HG02571 (cell line): Measurements from ENCODE around the gene CELSR3.
A peak's percentile ranks its signal among the peaks of the same experiment; 100 is the strongest.

Source experiments
- ATAC-seq: cut with Tn5 transposase; IDR thresholded peaks from one replicate; pipeline ENCODE4 v1.9.1; 2021; ENCODE audit warnings: mild to moderate bottlenecking, moderate library complexity; ENCODE audit not compliant: unreplicated experiment

CELSR3 gene

GRCh38 chr3:48609088-48610005, 53.3 kb downstream of the CELSR3 start, which contains the start of gene UQCRC1:
UQCRC1 (minus strand) TSS chr3:48609646; CDS start chr3:48609620, 26 bp downstream.
- peak; percentile 95 for ATAC-seq

GRCh38 chr3:48607519-48607918, 55.2 kb downstream of the CELSR3 start:
- ATAC-seq, result no peak

- no peak for ATAC-seq
Observed at GRCh38 chr3:48601622-48601994, 61.1 kb downstream of the CELSR3 start.

GRCh38 chr3:48600711-48601621, 61.7 kb downstream of the CELSR3 start:
- no peak for ATAC-seq

- ATAC-seq, result no peak
Observed at GRCh38 chr3:48599509-48600285, 63.0 kb downstream of the CELSR3 start.

GRCh38 chr3:48599077-48599501, 63.6 kb downstream of the CELSR3 start:
- ATAC-seq, result no peak

GRCh38 chr3:48598323-48599076, 64.2 kb downstream of the CELSR3 start:
- ATAC-seq, result no peak

GRCh38 chr3:48597408-48597800, 65.3 kb downstream of the CELSR3 start:
- ATAC-seq, result no peak

- no peak for ATAC-seq
Observed at GRCh38 chr3:48596676-48597407, 65.8 kb downstream of the CELSR3 start.

GRCh38 chr3:48596157-48596556, 66.5 kb downstream of the CELSR3 start:
- ATAC-seq, result no peak

- ATAC-seq, result no peak
Observed at GRCh38 chr3:48595526-48596121, 67.1 kb downstream of the CELSR3 start.

- no peak for ATAC-seq
Observed at GRCh38 chr3:48595075-48595525, 67.6 kb downstream of the CELSR3 start, which contains the start of gene COL7A1. COL7A1 (minus strand) TSS chr3:48595329; CDS start chr3:48595159, 170 bp downstream.

GRCh38 chr3:48594417-48595049, 68.2 kb downstream of the CELSR3 start:
- ATAC-seq, result no peak

GRCh38 chr3:48593337-48593736, 69.3 kb downstream of the CELSR3 start:
- ATAC-seq, result no peak

- ATAC-seq, result no peak
Observed at GRCh38 chr3:48592519-48593087, 70.1 kb downstream of the CELSR3 start.

GRCh38 chr3:48591886-48592518, 70.7 kb downstream of the CELSR3 start:
- ATAC-seq, result no peak

GRCh38 chr3:48591436-48591835, 71.2 kb downstream of the CELSR3 start:
- ATAC-seq, result no peak
